Measurements from ENCODE around the gene ASTN2.

GRCh38 chr9:117403403-117403811 lies 11.4 kb downstream of the ASTN2 start:
- no peak for TF ChIP-seq CTCF (IDR thresholded peaks at IDR 0.05)
- no peak for TF ChIP-seq POLR2A (IDR thresholded peaks at IDR 0.05)

Data from thyroid gland (tissue), 4 donors.